AG20443 (cell line): ENCODE results near the gene SYT3.

Source experiments
- DNase-seq: peaks from one replicate; pipeline ENCODE4 v3.0.0; 2012; ENCODE audit warnings: low spot score, mixed read lengths

The SYT3 gene, protein sequence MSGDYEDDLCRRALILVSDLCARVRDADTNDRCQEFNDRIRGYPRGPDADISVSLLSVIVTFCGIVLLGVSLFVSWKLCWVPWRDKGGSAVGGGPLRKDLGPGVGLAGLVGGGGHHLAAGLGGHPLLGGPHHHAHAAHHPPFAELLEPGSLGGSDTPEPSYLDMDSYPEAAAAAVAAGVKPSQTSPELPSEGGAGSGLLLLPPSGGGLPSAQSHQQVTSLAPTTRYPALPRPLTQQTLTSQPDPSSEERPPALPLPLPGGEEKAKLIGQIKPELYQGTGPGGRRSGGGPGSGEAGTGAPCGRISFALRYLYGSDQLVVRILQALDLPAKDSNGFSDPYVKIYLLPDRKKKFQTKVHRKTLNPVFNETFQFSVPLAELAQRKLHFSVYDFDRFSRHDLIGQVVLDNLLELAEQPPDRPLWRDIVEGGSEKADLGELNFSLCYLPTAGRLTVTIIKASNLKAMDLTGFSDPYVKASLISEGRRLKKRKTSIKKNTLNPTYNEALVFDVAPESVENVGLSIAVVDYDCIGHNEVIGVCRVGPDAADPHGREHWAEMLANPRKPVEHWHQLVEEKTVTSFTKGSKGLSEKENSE

GRCh38 chr19:50639121-50640112 lies at the start of gene SYT3:
Gene SYT3, minus strand, starts transcription at chr19:50639881. Its CDS starts 2,470 bp downstream, at chr19:50637411.
- DNase-seq, result peak; percentile 91

DNA sequence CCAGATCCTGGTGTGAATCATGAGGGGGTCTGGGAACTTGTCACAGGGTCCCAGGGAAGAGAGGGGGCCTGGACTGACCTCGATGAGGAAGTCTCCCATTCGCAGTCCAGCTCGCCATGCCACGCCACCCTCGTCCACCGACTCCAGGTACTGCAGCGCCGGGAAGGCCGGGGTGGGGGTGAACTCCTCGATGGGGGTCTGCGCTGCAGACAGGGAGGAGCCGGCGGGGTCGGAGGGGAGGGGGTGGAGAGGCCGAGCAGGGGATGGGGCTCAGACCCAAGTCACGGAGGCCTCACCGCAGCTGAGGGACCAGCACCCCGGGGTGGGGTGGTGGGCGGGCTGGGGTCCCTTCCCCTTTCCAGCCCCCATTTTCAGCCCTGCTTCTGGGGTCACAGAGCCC lies 49.1 kb upstream of the SYT3 start:
- no peak for DNase-seq

- no peak for DNase-seq
Measured at GRCh38 chr19:50686310-50687032, 46.8 kb upstream of the SYT3 start.

GRCh38 chr19:50679177-50680125 lies 39.8 kb upstream of the SYT3 start:
- peak; percentile 98 for DNase-seq

- DNase-seq, result no peak
Measured at GRCh38 chr19:50678323-50678722, 38.6 kb upstream of the SYT3 start.

GRCh38 chr19:50677636-50678035 lies 38.0 kb upstream of the SYT3 start:
- no peak for DNase-seq

GRCh38 chr19:50676625-50677197 lies 37.0 kb upstream of the SYT3 start:
- DNase-seq, result no peak

DNA sequence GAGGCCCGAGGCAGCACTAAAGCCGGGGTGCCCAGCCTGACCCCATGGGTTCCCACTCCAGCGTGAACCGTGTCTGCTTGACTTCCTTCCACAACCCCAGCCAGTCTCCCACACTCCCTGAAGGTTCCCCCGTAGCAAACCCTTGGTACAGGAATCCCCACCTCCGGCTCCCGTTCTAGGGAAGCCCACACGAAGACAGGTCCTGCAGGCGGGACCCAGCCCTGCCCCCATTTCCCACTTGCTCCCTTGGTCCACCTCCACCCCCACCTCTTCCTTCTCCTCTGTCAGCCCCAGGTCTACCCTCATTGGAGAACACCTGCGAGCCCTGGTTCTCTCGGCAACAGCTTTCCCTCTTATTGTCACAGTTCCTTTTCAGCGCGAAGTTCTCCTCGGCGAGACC lies 33.4 kb upstream of the SYT3 start:
- DNase-seq, result no peak

DNA sequence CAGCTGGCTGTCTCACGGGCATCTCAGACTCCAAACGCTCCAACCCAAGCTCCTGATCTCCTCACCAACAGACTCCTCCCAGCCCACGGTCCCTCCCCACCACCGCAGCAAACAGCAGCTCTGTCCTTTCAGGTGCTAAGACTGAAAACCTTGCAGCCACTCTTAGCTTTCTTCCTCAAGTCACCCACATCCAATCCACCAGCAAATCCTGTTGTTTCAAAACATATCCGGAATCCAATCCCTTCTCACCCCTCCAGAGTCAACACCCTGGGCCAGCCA lies 30.4 kb upstream of the SYT3 start:
- DNase-seq, result no peak

DNA sequence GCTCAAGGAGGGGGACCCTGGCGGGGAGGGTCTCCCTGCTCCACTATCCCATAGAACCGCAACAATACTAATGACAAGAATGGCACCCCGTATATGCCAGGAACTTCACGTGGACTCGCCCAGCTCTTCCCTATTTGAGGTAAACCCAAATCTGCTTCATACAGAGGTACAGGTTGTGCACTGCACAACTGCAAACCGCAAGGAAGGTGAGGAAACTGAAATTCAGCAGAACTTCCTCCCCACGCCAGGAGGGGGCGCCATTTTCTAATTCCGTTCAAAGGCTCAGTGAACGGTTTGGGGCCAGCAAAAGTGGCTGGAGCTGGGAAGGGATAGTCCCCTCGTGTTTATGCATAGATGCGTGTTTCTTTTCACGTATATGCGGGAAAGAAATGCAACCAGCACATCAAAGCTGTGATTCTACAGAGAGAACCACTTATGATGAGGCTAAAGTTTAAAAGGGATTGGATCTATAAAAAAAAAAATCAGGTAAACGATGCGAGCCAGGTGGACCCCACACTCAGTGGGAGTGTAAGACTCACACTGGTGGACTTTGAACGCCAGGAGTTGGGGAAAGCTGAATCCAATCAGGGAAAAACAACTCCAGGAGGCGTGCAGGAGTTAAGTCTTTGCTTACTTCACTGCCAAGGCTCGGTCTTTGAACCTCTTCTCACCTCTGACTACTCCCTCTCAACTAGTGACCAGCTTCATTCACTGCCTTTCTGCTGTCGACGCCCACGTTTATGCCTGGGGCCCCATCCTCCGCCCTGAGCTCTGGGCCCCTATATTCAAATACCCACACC lies 29.8 kb upstream of the SYT3 start:
- DNase-seq, result peak; percentile 77

DNA sequence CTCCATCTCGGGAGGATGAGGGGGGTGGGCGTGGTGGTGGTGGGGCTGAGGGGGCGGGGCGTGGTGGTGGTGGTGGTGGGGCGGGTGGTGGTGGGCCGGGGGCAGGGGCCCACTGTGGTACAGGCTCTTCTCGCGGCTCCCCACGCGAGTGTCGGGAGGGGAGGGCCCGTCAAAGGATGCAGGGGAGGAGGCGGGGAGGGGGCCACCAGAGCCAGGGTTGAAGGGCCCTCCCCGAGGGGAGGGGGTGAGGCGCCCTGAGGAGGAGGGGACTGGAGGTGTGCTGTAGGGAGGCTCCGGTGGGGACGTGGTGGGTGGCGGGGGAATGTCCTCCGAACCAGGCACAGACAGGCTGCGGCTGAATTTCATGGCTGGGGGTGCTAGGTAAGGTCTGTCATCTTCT lies 29.2 kb upstream of the SYT3 start:
- no peak for DNase-seq

GRCh38 chr19:50668416-50668815 lies 28.7 kb upstream of the SYT3 start:
- no peak for DNase-seq

DNA sequence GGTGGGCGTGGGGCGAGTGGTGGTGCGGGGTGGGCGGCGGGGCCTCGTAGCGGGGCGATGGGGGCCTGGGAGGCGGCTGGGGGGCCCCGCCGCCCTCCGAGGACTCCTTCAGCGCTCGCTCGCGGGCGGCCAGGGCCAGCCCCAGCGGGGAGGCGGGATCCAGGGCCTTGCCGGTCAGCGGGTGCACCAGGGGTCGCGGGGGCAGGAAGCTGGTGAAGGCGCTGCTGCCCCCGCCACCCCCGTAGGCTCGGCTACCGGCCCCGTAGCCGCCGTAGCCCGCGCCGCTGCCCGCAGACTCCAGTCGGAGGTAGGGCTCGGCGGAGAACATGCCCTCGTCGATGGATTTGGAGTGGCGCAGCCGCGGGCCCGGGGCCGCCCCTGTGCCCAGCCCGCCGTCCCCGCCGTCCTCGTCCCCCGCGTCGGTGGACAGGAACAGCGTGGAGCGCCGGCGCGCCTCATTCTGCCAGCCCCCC lies 28.1 kb upstream of the SYT3 start:
- no peak for DNase-seq

- no peak for DNase-seq
Measured at GRCh38 chr19:50667177-50667758, 27.6 kb upstream of the SYT3 start.

GRCh38 chr19:50666346-50667176 lies 26.9 kb upstream of the SYT3 start:
- no peak for DNase-seq

- DNase-seq, result no peak
Measured at GRCh38 chr19:50664204-50664603, 24.5 kb upstream of the SYT3 start.

GRCh38 chr19:50663482-50663790 lies 23.8 kb upstream of the SYT3 start:
- DNase-seq, result no peak
